Ascending aorta (tissue), 2 donors: ENCODE measurements around the gene DLGAP4. TPM values are rescaled to one million over a fixed set of nuclear protein-coding genes. Genes with fewer than 3 reads are reported as not detected.

Experiments used
- DNase-seq, 2 donors: peaks; one replicate each; pipeline ENCODE4 v3.0.0-alpha.2; 2019; ENCODE audit warnings: low spot score in 2 of 2
- H3K27ac ChIP-seq, 2 donors: fragments of 200-600 bp; sonication (generic); one replicate each; pipeline ENCODE4 v1.5.1; 2016 to 2017; ENCODE audit warnings: mild to moderate bottlenecking in 1 of 2
- H3K27me3 ChIP-seq: fragments of 200-600 bp; sonication (generic); one replicate; pipeline ENCODE4 v1.5.1; 2017
- H3K36me3 ChIP-seq, 2 donors: fragments of 200-600 bp; sonication (generic); one replicate each; pipeline ENCODE4 v1.5.1; 2016
- H3K4me1 ChIP-seq, 2 donors: fragments of 200-600 bp; sonication (generic); one replicate each; pipeline ENCODE4 v1.5.1; 2016 to 2017; ENCODE audit warnings: mild to moderate bottlenecking in 1 of 2
- H3K4me3 ChIP-seq, 2 donors: fragments of 200-600 bp; sonication (generic); one replicate each; pipeline ENCODE4 v1.5.1; 2016 to 2017; ENCODE audit warnings: mild to moderate bottlenecking in 1 of 2
- H3K9me3 ChIP-seq, 2 donors: fragments of 200-600 bp; sonication (generic); one replicate each; pipeline ENCODE4 v1.5.1; 2016
- intact Hi-C: fragments of 100-400 bp; cut with DNase I; formaldehyde crosslinking; loops from one replicate; pipeline ENCODE4 v1.15.1; 2023
- total RNA-seq: library from RNA; depleted of rRNA; stranded (reverse); fragments of >200 nt; gene quantifications from one replicate; pipeline ENCODE4 v1.1.0, GENCODE V29; 2016
- TF ChIP-seq, protein P1 (sequence below), 3 experiments: fragments of 200-600 bp in 2 of 3; fragments of 450-650 bp in 1 of 3; sonication (generic) in 2 of 3; IDR thresholded peaks; one replicate each; pipeline ENCODE4 v1.5.1; 2016 to 2019; ENCODE audit warnings: antibody characterized with exemption in 3 of 3, mild to moderate bottlenecking in 1 of 3, moderate library complexity in 1 of 3

DLGAP4 gene
- total RNA-seq, 1 donor from 2014 or later: 98.2 TPM

DNA sequence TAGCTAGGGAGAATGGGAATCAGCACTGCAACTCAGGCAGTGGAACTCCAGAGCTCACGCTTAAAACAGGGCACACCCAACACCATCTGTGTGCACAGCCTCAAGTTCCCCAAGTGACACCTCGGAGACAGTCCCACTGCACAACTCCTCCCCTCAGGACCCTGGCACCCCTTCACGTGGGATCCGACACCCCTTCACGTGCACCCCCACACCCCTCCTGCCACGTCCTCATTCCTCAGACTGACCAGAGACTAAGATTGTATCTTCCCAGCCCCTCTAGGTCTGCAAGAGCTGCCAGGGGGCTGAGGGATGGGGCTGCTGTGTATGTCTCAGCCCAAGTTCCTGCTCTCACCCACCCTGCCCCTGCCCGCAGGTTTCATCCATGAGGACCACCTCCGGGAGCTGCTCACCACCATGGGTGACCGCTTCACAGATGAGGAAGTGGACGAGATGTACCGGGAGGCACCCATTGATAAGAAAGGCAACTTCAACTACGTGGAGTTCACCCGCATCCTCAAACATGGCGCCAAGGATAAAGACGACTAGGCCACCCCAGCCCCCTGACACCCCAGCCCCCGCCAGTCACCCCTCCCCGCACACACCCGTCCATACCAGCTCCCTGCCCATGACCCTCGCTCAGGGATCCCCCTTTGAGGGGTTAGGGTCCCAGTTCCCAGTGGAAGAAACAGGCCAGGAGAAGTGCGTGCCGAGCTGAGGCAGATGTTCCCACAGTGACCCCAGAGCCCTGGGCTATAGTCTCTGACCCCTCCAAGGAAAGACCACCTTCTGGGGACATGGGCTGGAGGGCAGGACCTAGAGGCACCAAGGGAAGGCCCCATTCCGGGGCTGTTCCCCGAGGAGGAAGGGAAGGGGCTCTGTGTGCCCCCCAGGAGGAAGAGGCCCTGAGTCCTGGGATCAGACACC is 242.8 kb downstream of the DLGAP4 start:
- H3K4me1 ChIP-seq: peaks cover 11 to 45% of the 10 kb centered on the region in 2 donors
- H3K27ac ChIP-seq: peak overlapping the region; percentile 72 to 75
- TF ChIP-seq, protein P1, sequence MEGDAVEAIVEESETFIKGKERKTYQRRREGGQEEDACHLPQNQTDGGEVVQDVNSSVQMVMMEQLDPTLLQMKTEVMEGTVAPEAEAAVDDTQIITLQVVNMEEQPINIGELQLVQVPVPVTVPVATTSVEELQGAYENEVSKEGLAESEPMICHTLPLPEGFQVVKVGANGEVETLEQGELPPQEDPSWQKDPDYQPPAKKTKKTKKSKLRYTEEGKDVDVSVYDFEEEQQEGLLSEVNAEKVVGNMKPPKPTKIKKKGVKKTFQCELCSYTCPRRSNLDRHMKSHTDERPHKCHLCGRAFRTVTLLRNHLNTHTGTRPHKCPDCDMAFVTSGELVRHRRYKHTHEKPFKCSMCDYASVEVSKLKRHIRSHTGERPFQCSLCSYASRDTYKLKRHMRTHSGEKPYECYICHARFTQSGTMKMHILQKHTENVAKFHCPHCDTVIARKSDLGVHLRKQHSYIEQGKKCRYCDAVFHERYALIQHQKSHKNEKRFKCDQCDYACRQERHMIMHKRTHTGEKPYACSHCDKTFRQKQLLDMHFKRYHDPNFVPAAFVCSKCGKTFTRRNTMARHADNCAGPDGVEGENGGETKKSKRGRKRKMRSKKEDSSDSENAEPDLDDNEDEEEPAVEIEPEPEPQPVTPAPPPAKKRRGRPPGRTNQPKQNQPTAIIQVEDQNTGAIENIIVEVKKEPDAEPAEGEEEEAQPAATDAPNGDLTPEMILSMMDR (IDR thresholded peaks at IDR 0.05): no peak
- no peaks in the 10 kb centered on the region for H3K27me3 ChIP-seq
- intact Hi-C loops: no loop called here
- H3K36me3 ChIP-seq: peaks cover 39 to 49% of the 10 kb centered on the region in 2 donors
- DNase-seq: no peak
- H3K4me3 ChIP-seq: no peak overlapping the region
- no peaks in the 10 kb centered on the region for H3K9me3 ChIP-seq

GRCh38 chr20:36549628-36549941 is 243.4 kb downstream of the DLGAP4 start:
- DNase-seq: no peak
- Histone ChIP-seq H3K27ac (peak overlapping the region; percentile 72 to 75), H3K27me3 (no peaks in the 10 kb centered on the region), H3K36me3 (peaks cover 38 to 46% of the 10 kb centered on the region in 2 donors), H3K9me3 (no peaks in the 10 kb centered on the region), H3K4me1 (peaks cover 10 to 42% of the 10 kb centered on the region in 2 donors), H3K4me3 (no peak overlapping the region)
- TF ChIP-seq, protein P1 (IDR thresholded peaks at IDR 0.05): no peak
- intact Hi-C loops: no loop called here

GRCh38 chr20:36549942-36550789 is 244.0 kb downstream of the DLGAP4 start:
- TF ChIP-seq, protein P1 (IDR thresholded peaks at IDR 0.05): no peak
- intact Hi-C loops: no loop called here
- H3K4me1 ChIP-seq: peaks cover 6 to 37% of the 10 kb centered on the region in 2 donors

DNA sequence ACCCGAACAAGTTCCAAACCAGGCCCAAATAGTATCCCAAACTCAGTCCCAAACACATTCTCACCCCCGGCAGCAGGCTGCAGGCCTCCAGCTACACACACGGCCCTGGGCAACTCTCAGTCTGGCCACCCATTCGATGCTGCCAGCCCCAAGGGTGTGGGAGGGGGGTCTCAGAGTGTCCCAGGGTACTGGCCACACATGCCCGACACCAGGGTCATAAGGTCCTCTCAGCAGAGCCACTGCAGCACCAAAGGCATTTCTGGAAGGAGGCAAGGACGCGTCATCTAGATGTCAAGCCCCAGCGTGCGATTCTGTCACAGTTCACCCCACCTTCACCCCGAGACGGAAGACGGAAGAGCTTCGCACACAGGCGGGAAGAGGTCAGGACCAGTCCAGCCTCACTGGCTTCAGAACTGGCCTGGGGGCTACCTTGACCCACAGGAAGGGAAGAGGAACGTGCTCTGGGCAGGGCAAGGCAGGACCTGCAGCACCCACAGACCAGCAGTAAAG is 244.7 kb downstream of the DLGAP4 start:
- intact Hi-C loops: no loop called here
- H3K9me3 ChIP-seq: no peaks in the 10 kb centered on the region
- H3K4me3 ChIP-seq: no peak overlapping the region
- H3K27ac ChIP-seq: peak overlapping the region; percentile 72 to 75
- no peak for DNase-seq
- H3K4me1 ChIP-seq: peaks cover 5 to 30% of the 10 kb centered on the region in 2 donors
- H3K27me3 ChIP-seq: no peaks in the 10 kb centered on the region
- TF ChIP-seq, protein P1 (IDR thresholded peaks at IDR 0.05): no peak
- peaks cover 26 to 34% of the 10 kb centered on the region in 2 donors for H3K36me3 ChIP-seq

More at GRCh38 chr20:36549942-36550789, 244.0 kb downstream of the DLGAP4 start:
- Histone ChIP-seq H3K36me3 (peaks cover 33 to 40% of the 10 kb centered on the region in 2 donors), H3K4me3 (no peak overlapping the region), H3K27ac (peak overlapping the region; percentile 72 to 75), H3K27me3 (no peaks in the 10 kb centered on the region), H3K9me3 (no peaks in the 10 kb centered on the region)
- no peak for DNase-seq

DNA sequence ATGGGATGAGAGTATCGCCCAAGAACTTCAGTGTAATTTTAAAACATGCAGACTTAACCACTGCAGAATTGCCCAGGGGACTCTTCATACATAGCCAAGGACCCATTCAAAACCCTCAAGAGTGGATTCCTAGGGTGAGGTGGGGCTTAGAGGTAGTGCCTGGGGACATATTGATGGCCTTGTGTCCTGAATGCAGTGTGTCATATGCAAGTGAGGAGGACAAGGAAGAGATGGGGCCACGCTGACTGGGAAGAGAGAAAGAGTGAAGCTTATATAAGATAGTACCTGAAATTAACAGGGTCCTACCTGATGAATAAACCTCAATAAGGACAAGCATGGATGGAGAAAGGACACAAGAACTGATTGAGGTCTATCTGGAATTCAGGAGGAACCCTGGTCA is 249.1 kb downstream of the DLGAP4 start:
- H3K27me3 ChIP-seq: no peaks in the 10 kb centered on the region
- H3K4me1 ChIP-seq: peaks cover 0 to 9% of the 10 kb centered on the region in 2 donors
- no peak for DNase-seq
- H3K4me3 ChIP-seq: no peak overlapping the region
- no peaks in the 10 kb centered on the region for H3K9me3 ChIP-seq
- no peak overlapping the region for H3K27ac ChIP-seq
- TF ChIP-seq, protein P1 (IDR thresholded peaks at IDR 0.05): no peak
- no peaks in the 10 kb centered on the region for H3K36me3 ChIP-seq
- intact Hi-C loops: loop anchor here (5.0 kb wide), 1 partner anchor 37 kb away; no protein-coding TSS in a partner anchor
